H9 (cell line): ENCODE measurements around the gene RAMAC. TPM values are rescaled to one million over a fixed set of nuclear protein-coding genes. Genes with fewer than 3 reads are reported as not detected.

Experiments
- DNase-seq: peaks from one replicate; pipeline ENCODE4 v3.0.0-alpha.2; 2017
- H2AFZ ChIP-seq: one replicate; pipeline ENCODE4 v1.6.1; 2013; ENCODE audit warnings: mild to moderate bottlenecking, low read length, control low read depth, moderate library complexity
- H2AK5ac ChIP-seq: 2 replicates; pipeline ENCODE4 v1.6.1; 2013; ENCODE audit warnings: low read length, control low read depth, mixed read lengths; ENCODE audit not compliant: insufficient read length
- H2BK120ac ChIP-seq: one replicate; pipeline ENCODE4 v1.6.1; 2013; ENCODE audit warnings: low read depth, mild to moderate bottlenecking, low read length, control low read depth, inconsistent platforms; ENCODE audit not compliant: poor library complexity, severe bottlenecking
- H2BK12ac ChIP-seq: 2 replicates; pipeline ENCODE4 v1.6.1; 2013; ENCODE audit warnings: low read length, control low read depth, mixed read lengths, low read depth; ENCODE audit not compliant: insufficient read length
- H2BK15ac ChIP-seq: 2 replicates; pipeline ENCODE4 v1.6.1; 2013; ENCODE audit warnings: low read depth, low read length, control low read depth
- H2BK20ac ChIP-seq: one replicate; pipeline ENCODE4 v1.6.1; 2013; ENCODE audit warnings: low read depth, mild to moderate bottlenecking, low read length, control low read depth, inconsistent platforms; ENCODE audit not compliant: poor library complexity, severe bottlenecking
- H2BK5ac ChIP-seq: 2 replicates; pipeline ENCODE4 v1.6.1; 2013; ENCODE audit warnings: low read length, control low read depth, mixed read lengths; ENCODE audit not compliant: insufficient read length
- H3K14ac ChIP-seq: 2 replicates; pipeline ENCODE4 v1.6.1; 2013; ENCODE audit warnings: low read length, control low read depth; ENCODE audit not compliant: insufficient read depth
- H3K18ac ChIP-seq: 2 replicates; pipeline ENCODE4 v1.6.1; 2013; ENCODE audit warnings: low read depth, mild to moderate bottlenecking, mixed read lengths, low read length, control low read depth; ENCODE audit not compliant: insufficient read length
- H3K23ac ChIP-seq: 2 replicates; pipeline ENCODE4 v1.6.1; 2013; ENCODE audit warnings: low read length, control low read depth, mixed read lengths, low read depth; ENCODE audit not compliant: insufficient read length
- H3K23me2 ChIP-seq: 2 replicates; pipeline ENCODE4 v1.6.1; 2013; ENCODE audit warnings: low read depth, mild to moderate bottlenecking, mixed read lengths, low read length, control low read depth; ENCODE audit not compliant: insufficient read length, poor library complexity, severe bottlenecking
- H3K27ac ChIP-seq: 2 replicates; pipeline ENCODE4 v1.5.1; 2013; ENCODE audit warnings: low read length, control low read depth, mixed read lengths, low read depth; ENCODE audit not compliant: insufficient read length
- H3K27me3 ChIP-seq: 2 replicates; pipeline ENCODE4 v1.6.1; 2013; ENCODE audit warnings: low read length, control low read depth, inconsistent platforms; ENCODE audit not compliant: insufficient read depth
- H3K4ac ChIP-seq: 2 replicates; pipeline ENCODE4 v1.6.1; 2013; ENCODE audit warnings: low read depth, mild to moderate bottlenecking, control low read depth, inconsistent platforms, low read length, moderate library complexity
- H3K4me1 ChIP-seq: 2 replicates; pipeline ENCODE4 v1.6.1; 2013; ENCODE audit warnings: low read length, control low read depth, inconsistent platforms; ENCODE audit not compliant: insufficient read depth
- H3K4me2 ChIP-seq: 2 replicates; pipeline ENCODE4 v1.6.1; 2013; ENCODE audit warnings: low read length, control low read depth, mixed read lengths; ENCODE audit not compliant: insufficient read length, insufficient read depth
- H3K56ac ChIP-seq: 2 replicates; pipeline ENCODE4 v1.6.1; 2013; ENCODE audit warnings: low read depth, mild to moderate bottlenecking, mixed read lengths, low read length, control low read depth; ENCODE audit not compliant: insufficient read length
- H3K79me1 ChIP-seq: 2 replicates; pipeline ENCODE4 v1.6.1; 2013; ENCODE audit warnings: low read depth, mild to moderate bottlenecking, moderate library complexity, low read length, control low read depth, inconsistent platforms; ENCODE audit not compliant: insufficient read depth, poor library complexity, severe bottlenecking
- H3K79me2 ChIP-seq: 2 replicates; pipeline ENCODE4 v1.6.1; 2013; ENCODE audit warnings: low read length, control low read depth, inconsistent platforms; ENCODE audit not compliant: insufficient read depth
- H3K9ac ChIP-seq: 2 replicates; pipeline ENCODE4 v1.6.1; 2013; ENCODE audit warnings: low read length, control low read depth, mixed read lengths; ENCODE audit not compliant: insufficient read length; ENCODE audit errors: extremely low read depth
- H3K9me3 ChIP-seq: one replicate; pipeline ENCODE4 v1.6.1; 2013; ENCODE audit warnings: low read depth, low read length, inconsistent platforms; ENCODE audit not compliant: control insufficient read depth
- H3T11ph ChIP-seq: one replicate; pipeline ENCODE4 v1.6.1; 2013; ENCODE audit warnings: mild to moderate bottlenecking, low read length, control low read depth, inconsistent platforms
- H4K20me1 ChIP-seq: one replicate; pipeline ENCODE4 v1.6.1; 2013; ENCODE audit not compliant: control insufficient read depth, insufficient read length, insufficient read depth
- H4K5ac ChIP-seq: 2 replicates; pipeline ENCODE4 v1.6.1; 2013; ENCODE audit warnings: low read depth, mild to moderate bottlenecking, mixed read lengths, low read length, control low read depth; ENCODE audit not compliant: insufficient read length
- H4K8ac ChIP-seq: replicated peaks from 2 replicates; pipeline ENCODE4 v1.6.1; 2013; ENCODE audit warnings: low read length, control low read depth, mixed read lengths, low read depth; ENCODE audit not compliant: insufficient read length
- H4K91ac ChIP-seq: 2 replicates; pipeline ENCODE4 v1.6.1; 2013; ENCODE audit warnings: low read depth, mild to moderate bottlenecking, moderate library complexity, mixed read lengths, low read length, control low read depth; ENCODE audit not compliant: insufficient read length
- H3K27ac Mint-ChIP-seq, 3 experiments: 2 replicates in 2 of 3; 3 replicates in 1 of 3; pipeline ENCODE4 v1.8.0; 2020 to 2021; ENCODE audit warnings: mixed read lengths in 3 of 3, mild to moderate bottlenecking in 1 of 3, moderate library complexity in 1 of 3
- H3K27me3 Mint-ChIP-seq: 2 replicates; pipeline ENCODE4 v1.8.0; 2021; ENCODE audit warnings: low read depth, mild to moderate bottlenecking, moderate library complexity, mixed read lengths
- H3K36me3 Mint-ChIP-seq, 3 experiments: 2 replicates in 2 of 3; 3 replicates in 1 of 3; pipeline ENCODE4 v1.8.0; 2020 to 2021; ENCODE audit warnings: low read depth in 3 of 3, mixed read lengths in 3 of 3; ENCODE audit not compliant: insufficient read depth in 1 of 3
- H3K4me1 Mint-ChIP-seq, 2 experiments: 2 replicates each; pipeline ENCODE4 v1.8.0; 2020; ENCODE audit warnings: mixed read lengths in 2 of 2
- H3K4me3 Mint-ChIP-seq, 2 experiments: 2 replicates in 1 of 2; 3 replicates in 1 of 2; pipeline ENCODE4 v1.8.0; 2020 to 2021; ENCODE audit warnings: mild to moderate bottlenecking in 2 of 2, mixed read lengths in 2 of 2, moderate library complexity in 1 of 2
- H3K9me3 Mint-ChIP-seq, 2 experiments: 2 replicates in 1 of 2; 3 replicates in 1 of 2; pipeline ENCODE4 v1.8.0; 2020; ENCODE audit warnings: mild to moderate bottlenecking in 2 of 2, mixed read lengths in 2 of 2, moderate library complexity in 1 of 2
- CTCF ChIP-seq: fragments of 200-600 bp; sonication (generic); conservative IDR thresholded peaks from 3 replicates; pipeline ENCODE4 v1.8.0; 2021; ENCODE audit warnings: antibody characterized with exemption, mild to moderate bottlenecking
- WGBS: extraction: QIAGEN DNeasy Blood & Tissue Kit; methylation state at CpG from one replicate; pipeline ENCODE4 v1.1.7; 2013; ENCODE audit warnings: missing lambda C conversion rate, low lambda C conversion rate, mixed read lengths; ENCODE audit not compliant: insufficient read length; ENCODE audit errors: extremely low coverage; 5-methylcytosine and 5-hydroxymethylcytosine counted together
- total RNA-seq: library from RNA; stranded (reverse); gene quantifications from 2 replicates; pipeline ENCODE4 v1.2.1, GENCODE V29; 2021

Gene RAMAC
- total RNA-seq, 1 experiment from 2014 or later = 35.8 TPM

GRCh38 chr15:82992436-82992998 is 6.5 kb downstream of the RAMAC start:
- no peak overlapping the region for H3K4ac ChIP-seq
- H2BK120ac ChIP-seq = no peak overlapping the region
- no CpG with 5 or more reads among the region's 3 CpGs for WGBS

More at GRCh38 chr15:82992436-82992998, 6.5 kb downstream of the RAMAC start:
- no peaks in the 10 kb centered on the region for H3K27me3 ChIP-seq
- no peaks in the 10 kb centered on the region for H3K79me1 ChIP-seq
- H3K9me3 Mint-ChIP-seq = no peaks in the 10 kb centered on the region; a peak in 1 of 5 replicates
- no peak overlapping the region for H4K8ac ChIP-seq
- no peak overlapping the region for H2BK12ac ChIP-seq
- H4K20me1 ChIP-seq = no peaks in the 10 kb centered on the region
- no peak for DNase-seq
- H2BK5ac ChIP-seq = no peak overlapping the region
- no peak for TF ChIP-seq CTCF
- no peak overlapping the region for H4K91ac ChIP-seq
- H3K23me2 ChIP-seq = no peaks in the 10 kb centered on the region
- no peak overlapping the region for H4K5ac ChIP-seq
- H3K79me2 ChIP-seq = no peaks in the 10 kb centered on the region
- no peak overlapping the region for H3K14ac ChIP-seq
- no peak overlapping the region for H3K56ac ChIP-seq
- H3K27ac Mint-ChIP-seq = no peak overlapping the region
- no peak overlapping the region for H2AK5ac ChIP-seq
- H3K23ac ChIP-seq = no peak overlapping the region
- no peak overlapping the region for H2BK20ac ChIP-seq
- peaks cover 6 to 31% (median 27%) of the 10 kb centered on the region in 3 experiments; a peak in 6 of 7 replicates for H3K36me3 Mint-ChIP-seq
- H3K9me3 ChIP-seq = no peaks in the 10 kb centered on the region
- H3K27me3 Mint-ChIP-seq = peaks cover 2% of the 10 kb centered on the region; the same call in 1 of the 2 replicates
- no peak overlapping the region for H3K27ac ChIP-seq
- H2AFZ ChIP-seq = no peak overlapping the region
- H3K4me2 ChIP-seq = no peak overlapping the region
- H3K4me1 ChIP-seq = no peaks in the 10 kb centered on the region
- H2BK15ac ChIP-seq = no peak overlapping the region
- no peak overlapping the region for H3T11ph ChIP-seq
- no peak overlapping the region for H3K4me3 Mint-ChIP-seq
- H3K4me1 Mint-ChIP-seq = no peaks in the 10 kb centered on the region
- H3K18ac ChIP-seq = no peak overlapping the region
- H3K9ac ChIP-seq = no peak overlapping the region
